Measurements from ENCODE around the gene ATP11A. TPM values are rescaled to one million over a fixed set of nuclear protein-coding genes. Genes with fewer than 3 reads are reported as not detected.
A peak's percentile ranks its signal among the peaks of the same experiment; 100 is the strongest.

The ATP11A gene
- total RNA-seq, 1 donor from 2014 or later = 377 TPM

DNA sequence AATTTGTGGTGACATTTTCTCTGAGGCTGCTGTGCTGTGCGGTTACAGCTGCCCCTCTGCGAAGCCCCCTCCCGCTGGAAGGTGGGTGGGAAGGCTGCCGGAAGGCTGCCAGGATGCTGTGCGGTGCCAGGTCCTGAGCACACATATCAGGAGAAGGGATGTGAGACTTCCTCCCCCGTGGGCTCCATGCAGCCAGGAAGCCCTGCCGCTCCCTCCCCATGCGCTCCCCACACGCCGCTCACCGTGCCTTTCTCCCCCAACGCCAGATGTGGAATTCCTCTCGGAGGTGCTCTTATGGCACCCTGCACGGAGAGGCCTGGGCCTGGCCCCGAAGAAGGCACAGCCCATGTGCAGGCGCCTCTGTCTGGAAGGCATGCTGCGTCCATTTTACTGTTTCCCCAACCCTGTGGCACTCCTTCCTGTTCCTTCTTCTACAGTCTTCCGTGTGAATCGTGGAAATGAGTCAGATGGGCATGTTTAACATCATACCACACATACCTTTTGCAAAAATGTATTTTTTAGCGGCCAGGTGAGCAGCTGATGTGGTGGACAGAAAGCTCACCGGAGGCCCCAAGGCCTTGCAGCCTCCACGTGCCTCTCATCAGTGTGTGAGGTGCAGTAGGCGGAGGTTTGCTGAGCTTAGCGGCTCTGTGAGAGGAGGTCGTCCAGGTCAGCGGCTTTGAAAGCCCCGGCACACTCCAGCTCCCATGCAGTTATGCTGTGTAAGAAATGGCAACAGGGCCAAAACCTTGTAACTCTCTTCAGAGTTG lies 88.0 kb downstream of the ATP11A start:
- no peaks in the 10 kb centered on the region for H3K9me3 ChIP-seq
- no peaks in the 10 kb centered on the region for H3K27me3 ChIP-seq
- H3K27ac ChIP-seq = no peak overlapping the region
- DNase-seq (no peak), ATAC-seq (peak; percentile 9)
- H3K4me3 ChIP-seq = no peak overlapping the region
- intact Hi-C loops (cut with DNase I) = no loop called here
- peaks cover 5% of the 10 kb centered on the region for H3K36me3 ChIP-seq
- TF ChIP-seq, protein P1, sequence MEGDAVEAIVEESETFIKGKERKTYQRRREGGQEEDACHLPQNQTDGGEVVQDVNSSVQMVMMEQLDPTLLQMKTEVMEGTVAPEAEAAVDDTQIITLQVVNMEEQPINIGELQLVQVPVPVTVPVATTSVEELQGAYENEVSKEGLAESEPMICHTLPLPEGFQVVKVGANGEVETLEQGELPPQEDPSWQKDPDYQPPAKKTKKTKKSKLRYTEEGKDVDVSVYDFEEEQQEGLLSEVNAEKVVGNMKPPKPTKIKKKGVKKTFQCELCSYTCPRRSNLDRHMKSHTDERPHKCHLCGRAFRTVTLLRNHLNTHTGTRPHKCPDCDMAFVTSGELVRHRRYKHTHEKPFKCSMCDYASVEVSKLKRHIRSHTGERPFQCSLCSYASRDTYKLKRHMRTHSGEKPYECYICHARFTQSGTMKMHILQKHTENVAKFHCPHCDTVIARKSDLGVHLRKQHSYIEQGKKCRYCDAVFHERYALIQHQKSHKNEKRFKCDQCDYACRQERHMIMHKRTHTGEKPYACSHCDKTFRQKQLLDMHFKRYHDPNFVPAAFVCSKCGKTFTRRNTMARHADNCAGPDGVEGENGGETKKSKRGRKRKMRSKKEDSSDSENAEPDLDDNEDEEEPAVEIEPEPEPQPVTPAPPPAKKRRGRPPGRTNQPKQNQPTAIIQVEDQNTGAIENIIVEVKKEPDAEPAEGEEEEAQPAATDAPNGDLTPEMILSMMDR (IDR thresholded peaks at IDR 0.05) = no peak
- H3K4me1 ChIP-seq = peaks cover 45% of the 10 kb centered on the region

DNA sequence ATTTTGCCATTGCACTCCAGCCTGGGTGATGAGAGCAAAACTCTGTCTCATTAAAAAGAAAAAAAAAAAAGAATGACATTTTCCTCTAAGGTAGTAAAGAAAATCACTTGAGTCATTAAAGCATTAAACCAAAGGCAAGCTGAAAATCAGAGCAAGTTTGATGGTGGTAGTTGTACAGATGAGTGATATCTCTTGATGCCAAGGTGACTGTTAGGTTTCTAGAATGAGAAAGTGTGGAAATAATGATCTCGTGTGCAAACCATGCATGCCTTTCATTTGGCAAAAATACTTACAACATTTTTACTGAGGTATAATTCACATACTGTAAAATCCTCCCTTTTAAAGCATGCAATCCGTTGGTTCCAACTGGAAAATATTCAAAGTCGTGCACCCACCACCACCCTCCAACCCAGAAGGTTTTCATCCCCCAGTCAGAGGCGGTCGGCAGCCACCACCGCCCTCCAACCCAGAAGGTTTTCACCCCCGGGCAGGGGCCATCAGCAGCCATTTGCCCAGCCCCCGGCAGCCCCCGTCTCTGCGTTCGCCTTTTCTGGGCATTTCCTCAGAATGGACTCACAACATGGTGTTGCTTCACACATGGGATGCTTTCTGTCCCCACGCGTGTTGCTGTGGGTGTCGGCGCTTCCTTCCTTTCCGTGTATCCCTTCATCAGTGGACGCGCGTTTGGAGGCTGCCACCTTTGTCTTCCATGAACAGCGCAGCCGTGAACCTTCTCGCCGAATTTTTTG lies 90.2 kb downstream of the ATP11A start:
- no peak for ATAC-seq
- Histone ChIP-seq H3K27me3 (no peaks in the 10 kb centered on the region), H3K4me1 (peaks cover 61% of the 10 kb centered on the region)

DNA sequence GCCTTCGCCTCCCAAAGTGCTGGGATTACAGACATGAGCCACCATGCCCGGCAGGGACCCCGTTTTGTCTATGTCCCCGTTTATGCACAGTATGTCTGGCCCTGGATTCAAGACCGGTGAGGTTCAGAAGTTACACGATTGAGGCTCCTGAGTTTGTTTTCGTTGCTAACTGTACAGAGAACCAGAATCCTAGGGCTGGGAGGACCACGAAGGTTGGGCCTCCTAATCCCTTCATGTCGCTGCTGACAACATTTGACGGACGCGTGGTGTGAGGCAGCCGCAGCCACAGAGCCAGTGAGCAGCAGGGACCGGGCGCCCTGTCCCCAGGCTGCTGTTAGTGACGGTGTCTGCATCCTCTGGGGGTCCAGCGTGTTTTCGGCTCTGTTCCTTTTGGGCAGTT lies 91.4 kb downstream of the ATP11A start:
- H3K27ac ChIP-seq = no peak overlapping the region
- peaks cover 61% of the 10 kb centered on the region for H3K4me1 ChIP-seq
- TF ChIP-seq, protein P1 (IDR thresholded peaks at IDR 0.05) = no peak

More for the DNA sequence above, 90.2 kb downstream of the ATP11A start:
- Histone ChIP-seq H3K9me3 (no peaks in the 10 kb centered on the region), H3K4me3 (no peak overlapping the region), H3K36me3 (peaks cover 5% of the 10 kb centered on the region), H3K27ac (no peak overlapping the region)
- DNase-seq = no peak
- intact Hi-C loops (cut with DNase I) = no loop called here
- TF ChIP-seq, protein P1 (IDR thresholded peaks at IDR 0.05) = no peak

DNA sequence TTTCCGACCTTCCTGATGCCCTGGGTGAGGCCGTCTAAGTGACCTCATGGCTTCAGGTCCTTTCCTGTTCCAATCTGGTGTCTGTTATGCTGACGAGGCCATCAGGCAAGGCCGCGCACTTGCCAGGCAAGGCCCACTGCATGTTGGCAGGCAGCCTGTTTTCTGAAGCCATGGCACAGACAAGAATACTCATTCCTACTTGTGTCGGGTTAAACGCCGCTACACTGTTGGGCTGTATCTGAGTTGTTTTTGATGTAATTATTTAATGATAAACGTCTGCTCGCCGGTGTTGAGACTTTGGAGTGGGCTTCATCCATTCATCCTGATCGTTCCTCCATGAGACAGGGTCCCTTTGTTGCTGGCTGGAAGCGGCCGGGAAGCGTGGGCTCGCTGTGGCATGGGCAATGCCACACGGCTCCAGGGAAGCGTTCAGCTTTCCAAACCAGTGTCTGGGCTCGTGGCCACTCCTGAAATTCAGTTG lies 92.1 kb downstream of the ATP11A start:
- H3K4me1 ChIP-seq = peaks cover 57% of the 10 kb centered on the region
- peak; percentile 79 for DNase-seq
- ATAC-seq = peak; percentile 27
- TF ChIP-seq, protein P1 (IDR thresholded peaks at IDR 0.05) = no peak
- intact Hi-C loops (cut with DNase I) = no loop called here
- no peak overlapping the region for H3K4me3 ChIP-seq
- no peaks in the 10 kb centered on the region for H3K9me3 ChIP-seq
- peak overlapping the region; percentile 85 for H3K27ac ChIP-seq
- H3K36me3 ChIP-seq = peaks cover 9% of the 10 kb centered on the region
- no peaks in the 10 kb centered on the region for H3K27me3 ChIP-seq

More for the DNA sequence above, 91.4 kb downstream of the ATP11A start:
- no peaks in the 10 kb centered on the region for H3K27me3 ChIP-seq
- DNase-seq = no peak
- H3K36me3 ChIP-seq = peaks cover 5% of the 10 kb centered on the region
- no peaks in the 10 kb centered on the region for H3K9me3 ChIP-seq
- intact Hi-C loops (cut with DNase I) = no loop called here
- no peak overlapping the region for H3K4me3 ChIP-seq
- ATAC-seq = no peak

DNA sequence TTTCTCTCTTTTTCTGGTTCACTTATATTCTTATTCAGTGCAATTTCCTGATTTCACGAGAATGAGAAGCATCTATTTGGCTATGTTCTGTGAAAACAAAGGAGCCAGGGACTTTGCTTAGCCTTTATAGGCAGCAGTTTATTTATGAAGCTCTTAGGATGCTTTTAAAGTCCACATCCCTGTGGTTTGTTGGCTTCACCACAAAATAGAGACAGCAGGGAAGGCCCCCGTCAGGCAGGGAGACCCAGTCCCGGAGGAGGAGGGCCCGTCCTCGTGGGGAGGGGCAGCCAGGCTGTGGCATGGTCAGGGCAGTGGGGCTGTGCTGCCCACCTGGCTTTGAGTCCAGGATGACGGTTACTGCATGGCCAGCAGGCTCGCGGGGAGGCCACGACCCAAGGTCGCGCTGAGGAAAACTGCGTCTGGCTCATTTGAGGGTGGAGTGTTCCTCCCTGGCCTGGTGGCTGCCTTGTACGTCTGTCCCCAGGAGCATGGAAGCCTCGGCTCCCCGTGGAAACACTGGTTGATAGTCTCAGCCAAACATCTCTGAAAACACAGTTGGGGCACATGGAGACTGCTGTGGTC lies 92.7 kb downstream of the ATP11A start:
- Histone ChIP-seq H3K4me3 (no peak overlapping the region), H3K27me3 (no peaks in the 10 kb centered on the region), H3K4me1 (peaks cover 51% of the 10 kb centered on the region), H3K36me3 (peaks cover 9% of the 10 kb centered on the region), H3K27ac (peak overlapping the region; percentile 85), H3K9me3 (no peaks in the 10 kb centered on the region)
- no peak for ATAC-seq
- DNase-seq = no peak
- TF ChIP-seq, protein P1 (IDR thresholded peaks at IDR 0.05) = no peak
- intact Hi-C loops (cut with DNase I) = no loop called here

Data from upper lobe of right lung (tissue), 1 donor.